Umbilical cord (tissue), 2 donors: Measurements from ENCODE around the gene NDE1. TPM values are rescaled to one million over a fixed set of nuclear protein-coding genes. Genes with fewer than 3 reads are reported as not detected.
A peak's percentile ranks its signal among the peaks of the same experiment; 100 is the strongest.
"Not testable (repeated sequence)": the region's sequence is repeated elsewhere in the genome, so short reads cannot be mapped to it uniquely, and the experiment has no call there.

Experiments used
- DNase-seq: peaks from one replicate; pipeline ENCODE4 v3.0.0-alpha.2; 2015; ENCODE audit warnings: low spot score
- total RNA-seq: library from RNA; depleted of rRNA; stranded (reverse); fragments of >200 nt; gene quantifications from one replicate; pipeline ENCODE4 v1.2.3, GENCODE V29; 2014; ENCODE audit warnings: low replicate concordance; ENCODE audit not compliant: insufficient read depth

NDE1 gene
- total RNA-seq, 1 donor from 2014 or later: 67.7 TPM

GRCh38 chr16:15620611-15621195 is 29.3 kb upstream of the NDE1 start:
- DNase-seq: no peak

DNA sequence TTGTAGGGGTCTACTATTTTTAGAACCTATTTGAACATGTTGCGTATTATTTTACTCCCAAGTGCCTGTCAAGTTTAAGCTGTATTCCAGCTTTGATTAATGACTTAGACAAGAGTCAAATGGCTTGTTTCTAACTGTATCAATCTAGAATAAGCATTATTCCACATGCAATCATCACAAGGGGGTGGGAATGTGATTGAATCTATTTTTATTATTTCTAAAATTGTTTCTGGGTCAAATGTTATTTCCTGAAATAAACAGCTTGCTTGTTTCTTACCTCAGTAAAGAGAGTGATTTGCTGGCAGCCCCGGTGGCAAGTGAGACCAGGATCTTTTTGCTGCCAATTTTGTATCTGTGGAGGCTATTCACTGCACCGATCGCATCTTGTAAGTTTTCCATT is 28.6 kb upstream of the NDE1 start:
- no peak for DNase-seq

GRCh38 chr16:15621889-15622288 is 28.2 kb upstream of the NDE1 start:
- DNase-seq: no peak

DNA sequence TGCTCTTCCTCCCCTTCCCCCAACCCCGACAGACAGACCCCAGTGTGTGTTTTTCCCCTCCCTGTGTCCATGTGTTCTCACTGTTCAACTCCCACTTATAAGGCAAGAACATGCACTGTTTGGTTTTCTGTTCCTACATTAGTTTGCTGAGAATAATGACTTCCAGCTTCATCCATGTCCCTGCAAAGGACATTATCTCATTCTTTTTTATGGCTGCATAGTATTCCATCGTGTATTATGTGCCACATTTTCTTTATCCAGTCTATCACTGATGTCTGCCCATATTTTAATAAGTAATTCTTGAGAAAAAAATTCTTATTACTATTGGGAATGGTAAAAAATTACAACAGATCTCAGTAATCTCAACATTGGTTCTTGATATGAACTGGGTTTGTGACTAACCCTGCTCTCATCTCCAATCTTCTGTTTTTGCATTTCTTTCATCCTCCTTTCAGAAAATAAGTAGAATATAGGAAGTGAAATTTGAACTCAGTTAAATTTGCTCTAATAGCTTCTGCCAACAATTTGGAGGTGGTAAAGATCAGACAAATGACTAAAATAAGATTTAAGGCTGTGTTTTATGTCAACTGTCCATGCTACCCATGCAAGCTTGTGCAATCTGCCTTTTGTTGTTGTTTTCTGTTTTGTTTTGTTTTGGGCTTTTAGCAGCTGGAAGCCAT is 18.2 kb upstream of the NDE1 start:
- no peak for DNase-seq

DNA sequence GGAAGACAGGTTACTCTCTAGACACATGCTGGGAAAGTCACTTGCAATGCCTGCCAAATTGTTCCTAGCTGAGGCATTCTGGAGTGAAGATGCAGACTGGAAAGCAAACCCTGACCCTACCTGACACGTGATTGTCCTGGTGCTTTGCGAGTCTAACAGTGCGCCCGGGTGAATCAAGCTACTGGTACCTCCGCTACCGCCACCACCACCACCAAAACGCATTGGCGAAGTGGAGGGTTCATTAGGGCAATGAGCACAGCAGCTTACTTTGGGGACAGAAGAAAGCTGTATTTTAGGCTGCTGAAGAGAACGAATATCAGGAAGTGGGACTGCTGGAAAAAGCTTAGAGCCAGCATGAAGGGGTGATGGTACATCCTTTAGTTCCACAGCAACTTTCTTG is 14.1 kb upstream of the NDE1 start:
- no peak for DNase-seq

DNA sequence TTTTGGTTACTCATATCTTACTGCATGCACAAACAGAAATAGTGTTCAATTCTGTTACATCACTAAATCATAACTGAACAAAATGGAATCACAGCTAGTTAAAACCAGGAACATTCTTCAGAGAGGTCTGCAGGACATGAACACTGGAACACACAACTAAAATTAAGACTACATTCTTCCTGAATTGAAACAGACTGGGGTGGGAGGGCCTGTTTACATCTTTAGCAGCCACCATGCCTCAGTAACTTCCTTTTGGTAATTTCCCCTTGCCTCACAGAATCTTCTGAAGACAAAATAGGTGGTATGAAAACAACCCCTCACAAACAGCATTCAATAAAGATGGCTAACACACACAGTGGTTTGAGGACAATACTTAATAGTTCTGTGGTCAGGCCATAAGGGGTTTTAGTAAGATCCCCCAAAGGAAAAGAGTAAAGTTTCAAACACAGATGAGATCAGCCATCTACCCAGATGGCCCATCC is 13.6 kb upstream of the NDE1 start:
- no peak for DNase-seq

- no peak for DNase-seq
Measured at GRCh38 chr16:15639061-15639568, 10.9 kb upstream of the NDE1 start.

- DNase-seq: no peak
Measured at GRCh38 chr16:15640966-15641365, 9.1 kb upstream of the NDE1 start.

GRCh38 chr16:15641753-15642556 is 8.1 kb upstream of the NDE1 start:
- DNase-seq: no peak

GRCh38 chr16:15642557-15643047 is 7.4 kb upstream of the NDE1 start:
- peak; percentile 61 for DNase-seq

- DNase-seq: peak; percentile 98
Measured at GRCh38 chr16:15643048-15643945, 6.7 kb upstream of the NDE1 start, which contains the start of gene MARF1. Gene MARF1, minus strand, starts transcription at chr16:15643154. Its CDS starts 3,921 bp downstream, at chr16:15639233.

DNA sequence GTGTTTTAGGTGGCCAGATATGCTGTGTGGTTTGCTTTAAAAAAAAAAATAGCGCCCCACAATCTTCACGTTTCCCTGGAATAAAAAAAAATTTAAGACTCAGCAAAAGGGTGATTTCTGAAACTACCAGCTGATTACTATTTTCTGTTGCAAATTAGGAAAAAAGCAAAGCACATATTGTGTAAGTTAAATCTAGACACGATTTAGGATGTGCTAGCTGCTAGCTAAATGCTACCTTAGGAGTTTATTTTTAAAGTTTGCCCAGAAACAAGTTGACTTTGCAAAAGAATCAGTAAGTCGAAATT is 6.1 kb upstream of the NDE1 start:
- no peak for DNase-seq

DNA sequence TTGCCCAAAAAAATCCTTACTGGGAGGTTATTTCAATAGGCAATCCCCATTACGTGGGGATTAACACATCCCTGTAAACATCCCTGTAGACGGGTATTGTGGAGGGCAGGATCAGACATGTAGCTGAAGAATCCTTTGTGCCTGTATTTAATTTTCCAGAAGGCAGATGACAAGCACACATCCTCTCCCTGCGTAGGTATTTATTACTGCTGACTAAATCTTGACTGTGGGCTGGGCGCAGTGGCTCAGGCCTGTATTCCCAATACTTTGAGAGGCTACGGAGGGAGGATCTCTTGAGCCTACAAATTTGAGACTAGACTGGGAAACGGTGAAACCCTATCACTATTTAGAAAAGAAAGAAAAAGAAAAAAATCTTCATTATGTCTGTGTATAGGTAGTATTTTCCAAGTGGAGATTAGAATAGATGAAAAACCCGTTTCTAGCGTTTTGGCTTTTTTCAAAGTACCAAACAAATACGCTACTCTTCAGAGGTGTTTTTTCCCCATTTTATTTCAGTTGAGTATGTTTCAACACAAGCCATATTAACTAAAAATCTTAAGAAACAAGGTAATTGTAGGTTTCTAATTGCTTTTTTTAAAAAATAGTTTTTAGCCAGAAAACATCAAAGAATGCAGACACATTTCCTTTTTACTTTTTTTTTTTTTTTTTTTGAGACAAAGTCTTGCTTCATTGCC is 5.6 kb upstream of the NDE1 start:
- DNase-seq: peak; percentile 66

DNA sequence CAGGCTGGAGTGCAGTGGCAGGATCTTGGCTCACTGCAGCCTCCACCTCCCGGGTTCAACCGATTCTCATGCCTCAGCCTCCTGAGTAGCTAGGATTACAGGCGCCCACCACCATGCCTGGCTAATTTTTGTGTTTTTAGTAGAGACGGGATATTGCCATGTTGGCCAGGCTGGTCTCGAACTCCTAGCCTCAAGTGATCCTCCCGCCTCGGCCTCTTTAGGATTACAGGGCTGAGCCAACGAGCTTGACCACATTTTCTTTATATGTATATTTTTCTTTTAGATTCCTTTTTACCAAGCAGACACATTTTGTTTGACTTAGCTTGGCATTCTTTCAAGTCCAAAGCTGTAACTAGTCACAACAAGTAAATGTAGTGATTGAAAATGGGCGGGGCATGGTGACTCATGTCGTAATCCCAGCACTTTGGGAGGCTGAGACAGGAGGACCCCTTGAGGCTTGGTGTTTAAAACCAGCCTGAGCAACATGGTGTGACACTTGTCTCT is 5.0 kb upstream of the NDE1 start:
- peak; percentile 68 for DNase-seq

GRCh38 chr16:15646557-15647293 is 3.3 kb upstream of the NDE1 start:
- not testable (repeated sequence) for DNase-seq

- no peak for DNase-seq
Measured at GRCh38 chr16:15647294-15648014, 2.6 kb upstream of the NDE1 start.

GRCh38 chr16:15648135-15648730 is 1.8 kb upstream of the NDE1 start:
- no peak for DNase-seq

DNA sequence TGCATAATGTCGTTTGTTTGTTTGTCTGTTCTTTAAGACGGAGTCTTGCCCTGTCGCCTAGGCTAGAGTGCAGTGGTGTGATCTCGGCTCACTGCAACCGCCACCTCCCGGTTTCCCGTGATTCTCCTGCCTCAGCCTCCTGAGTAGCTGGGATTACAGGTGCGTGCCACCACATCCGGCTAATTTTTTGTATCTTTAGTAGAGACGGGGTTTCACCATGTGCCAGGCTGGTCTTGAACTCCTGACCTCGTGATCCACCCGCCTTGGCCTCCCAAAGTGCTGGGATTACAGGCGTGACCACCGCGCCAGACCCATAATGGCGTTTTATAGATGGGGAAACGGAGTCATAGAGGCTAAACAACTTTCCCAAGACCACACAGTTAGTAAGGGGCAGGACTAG is 734 bp upstream of the NDE1 start:
- DNase-seq: not testable (repeated sequence)

DNA sequence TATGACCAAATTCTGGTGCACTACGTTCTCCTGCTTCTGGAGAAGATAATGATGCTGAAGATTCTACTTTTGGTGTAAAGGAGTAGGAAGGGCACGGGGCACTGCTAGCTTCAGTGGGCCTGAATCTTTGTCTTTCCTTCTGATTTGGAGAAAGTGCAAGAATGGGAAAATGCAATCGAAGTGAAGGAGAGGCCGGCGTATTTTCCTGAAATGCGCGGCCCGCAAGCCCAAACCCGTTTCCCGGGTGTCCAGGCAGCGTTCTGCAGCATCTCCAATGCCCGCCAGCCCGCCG is 372 bp upstream of the NDE1 start:
- DNase-seq: no peak
